ENCODE results near the gene SH3TC1. TPM values are rescaled to one million over a fixed set of nuclear protein-coding genes. Genes with fewer than 3 reads are reported as not detected.

Gene SH3TC1
- polyA plus RNA-seq, 2 of the 4 experiments (the other 2 are of a cell fraction) = 2.8 to 7.4 TPM

GRCh38 chr4:8195841-8196458 is 3.1 kb upstream of the SH3TC1 start:
- DNase-seq (ENCODE audit: low read depth in 1 of 2, low spot score in 1 of 2) = no peak
- Histone ChIP-seq H3K4me1 (peaks cover 38% of the 10 kb centered on the region), H3K27ac (no peak overlapping the region), H3K4me3 (no peak overlapping the region), H3K4me2 (no peak overlapping the region), H3K9me3 (no peaks in the 10 kb centered on the region)
- no peak for ATAC-seq
- ChIA-PET CTCF (interaction anchor here (1.1 to 10.8 kb wide), 3 partner anchors 10 to 210 kb away, joined by 3 to 122 read pairs (median 5); no protein-coding TSS in a partner anchor), POLR2A (no interaction called here)
- WGBS (ENCODE audit: missing lambda C conversion rate) = 82% methylated on average over 13 of the region's 20 CpGs
- FAIRE-seq = no peak
- TF ChIP-seq ZFP36 (IDR thresholded peaks at IDR 0.05; ENCODE audit: borderline replicate concordance, partially characterized antibody) (no peak), HDAC2 (IDR thresholded peaks at IDR 0.05) (no peak), NFE2L2 (conservative IDR thresholded peaks at IDR 0.05; ENCODE audit: low read length) (no peak), RARB (CRISPR knock-in tag; IDR thresholded peaks at IDR 0.05) (no peak), HOXB13 (CRISPR knock-in tag; IDR thresholded peaks at IDR 0.05; ENCODE audit: low read depth) (no peak), REST (IDR thresholded peaks at IDR 0.05) (no peak), POLR2AphosphoS2 (conservative IDR thresholded peaks at IDR 0.05; ENCODE audit: low read length) (no peak), ZSCAN20 (CRISPR knock-in tag; IDR thresholded peaks at IDR 0.05) (no peak), HOXA7 (CRISPR knock-in tag; IDR thresholded peaks at IDR 0.05) (no peak)

- H3K27ac ChIP-seq = peak overlapping the region in 1 of 2 experiments; percentile 25; a peak in 1 of 6 replicates
- ATAC-seq = no peak
- H3K4me1 ChIP-seq = peaks cover 33% of the 10 kb centered on the region
- WGBS (ENCODE audit: missing lambda C conversion rate) = 94% methylated on average over 9 of the region's 13 CpGs
- ChIA-PET POLR2A (no interaction called here), CTCF (interaction anchor here (10.8 kb wide), 1 partner anchor 19 kb away, joined by 122 read pairs; no protein-coding TSS in a partner anchor)
- H3K4me2 ChIP-seq = no peak overlapping the region
- no peak for DNase-seq (ENCODE audit: low read depth in 1 of 2, low spot score in 1 of 2)
- TF ChIP-seq BHLHE40 (IDR thresholded peaks at IDR 0.05; ENCODE audit: low read depth, low read length) (no peak), HEYL (CRISPR knock-in tag; IDR thresholded peaks at IDR 0.05) (no peak), RNF2 (IDR thresholded peaks at IDR 0.05; ENCODE audit: borderline replicate concordance, low read depth) (no peak), KDM5A (IDR thresholded peaks at IDR 0.05) (no peak), HOXB5 (CRISPR knock-in tag; IDR thresholded peaks at IDR 0.05) (no peak), JUNB (IDR thresholded peaks at IDR 0.05) (no peak), SREBF2 (IDR thresholded peaks at IDR 0.05) (no peak), POLR2A (IDR thresholded peaks at IDR 0.05; ENCODE audit: low read length) (no peak), E2F6 (IDR thresholded peaks at IDR 0.05; ENCODE audit: borderline replicate concordance, low read depth) (no peak), GATA3 (IDR thresholded peaks at IDR 0.05; ENCODE audit: borderline replicate concordance) (no peak), MAZ (IDR thresholded peaks at IDR 0.05; ENCODE audit: borderline replicate concordance, low read depth, low read length) (no peak), HES2 (IDR thresholded peaks at IDR 0.05) (no peak), MYC (IDR thresholded peaks at IDR 0.05; ENCODE audit: borderline replicate concordance, low read length) (no peak), ZSCAN20 (CRISPR knock-in tag; IDR thresholded peaks at IDR 0.05) (no peak), JUN (IDR thresholded peaks at IDR 0.05) (no peak), ESRRA (IDR thresholded peaks at IDR 0.05; ENCODE audit: borderline replicate concordance, low read length) (no peak), KDM1A (IDR thresholded peaks at IDR 0.05; ENCODE audit: low read depth) (no peak), RFX5 (IDR thresholded peaks at IDR 0.05) (no peak), ELK1 (IDR thresholded peaks at IDR 0.05; ENCODE audit: low read depth, low read length) (no peak)
- H3K9me3 ChIP-seq = no peaks in the 10 kb centered on the region
- FAIRE-seq = no peak
- no peak overlapping the region for H3K4me3 ChIP-seq
Measured at GRCh38 chr4:8197521-8197920, 1.6 kb upstream of the SH3TC1 start.
